Right lobe of liver (tissue), 6 donors: ENCODE results near the gene GRIN2A. TPM values are rescaled to one million over a fixed set of nuclear protein-coding genes. Genes with fewer than 3 reads are reported as not detected.

Experiments used
- ATAC-seq, 4 donors: fragments of 200-7000 bp; cut with Tn5 transposase; one replicate each; pipeline ENCODE4 v1.9.1; 2020; ENCODE audit warnings: mild to moderate bottlenecking in 4 of 4, moderate library complexity in 4 of 4
- DNase-seq, 3 donors: peaks; one replicate each; pipeline ENCODE4 v3.0.0-alpha.2; 2020
- H3K27ac ChIP-seq, 3 donors: fragments of 200-600 bp; one replicate each; pipeline ENCODE4 v1.8.0; 2022
- H3K27me3 ChIP-seq, 2 donors: fragments of 200-600 bp; one replicate each; pipeline ENCODE4 v1.8.0; 2022
- H3K36me3 ChIP-seq, 4 donors: fragments of 200-600 bp; sonication (generic) in 1 of 4; one replicate each; pipeline versions ENCODE4 v1.5.1 to v1.8.0; 2017 to 2022; ENCODE audit warnings: control low read depth in 1 of 4
- H3K4me1 ChIP-seq, 4 donors: fragments of 200-600 bp; sonication (generic) in 1 of 4; one replicate each; pipeline versions ENCODE4 v1.5.1 to v1.8.0; 2017 to 2022; ENCODE audit warnings: control low read depth in 1 of 4
- H3K4me3 ChIP-seq, 3 donors: fragments of 200-600 bp; one replicate each; pipeline ENCODE4 v1.8.0; 2022
- H3K9me3 ChIP-seq, 4 donors: fragments of 200-600 bp; sonication (generic) in 1 of 4; one replicate each; pipeline versions ENCODE4 v1.5.1 to v1.8.0; 2017 to 2022; ENCODE audit warnings: control low read depth in 1 of 4
- CTCF ChIP-seq, 4 donors: fragments of 200-600 bp in 3 of 4; fragments of 450-650 bp in 1 of 4; IDR thresholded peaks; one replicate each; pipeline versions ENCODE4 v1.5.1 to v1.8.0; 2016 to 2022; ENCODE audit warnings: antibody characterized with exemption in 4 of 4, mild to moderate bottlenecking in 2 of 4
- POLR2A ChIP-seq: fragments of 450-650 bp; IDR thresholded peaks from one replicate; pipeline ENCODE4 v1.6.1; 2017; ENCODE audit warnings: antibody characterized with exemption, mild to moderate bottlenecking
- WGBS: methylation state at CpG from one replicate; pipeline ENCODE4 v1.1.6; 2018; ENCODE audit warnings: low coverage, low lambda C conversion rate; ENCODE audit not compliant: insufficient coverage; ENCODE audit errors: missing lambda C conversion rate; 5-methylcytosine and 5-hydroxymethylcytosine counted together
- intact Hi-C, 2 donors: fragments of 100-400 bp; cut with DNase I; formaldehyde crosslinking; loops; one replicate each; pipeline versions ENCODE4 v1.11.2 to v1.14.1; 2022
- total RNA-seq, 6 experiments: library from RNA; depleted of rRNA in 2 of 6; stranded (reverse); fragments of >200 nt in 2 of 6; fragmentation: NEBNext Ultra II Directional in 3 of 6; extraction: Animal tissue kit (Norgen Biotek cat#: 25700) in 3 of 6; gene quantifications; one replicate each; pipeline versions ENCODE4 v1.1.0 to v1.2.4, GENCODE V29; 2016 to 2023
- donor health status: DM: no; HTN: yes; CAD: no.
- donor health status: DM: no; HTN: no; CAD: no.
- donor health status: DM: no; HTN: no; CAD: no.
- donor health status: DM: no; HTN: yes; CAD: no.
- donor health status: DM: no; HTN: yes; CAD: no.

Gene GRIN2A
- total RNA-seq, 6 experiments from 2014 or later = not detected

DNA sequence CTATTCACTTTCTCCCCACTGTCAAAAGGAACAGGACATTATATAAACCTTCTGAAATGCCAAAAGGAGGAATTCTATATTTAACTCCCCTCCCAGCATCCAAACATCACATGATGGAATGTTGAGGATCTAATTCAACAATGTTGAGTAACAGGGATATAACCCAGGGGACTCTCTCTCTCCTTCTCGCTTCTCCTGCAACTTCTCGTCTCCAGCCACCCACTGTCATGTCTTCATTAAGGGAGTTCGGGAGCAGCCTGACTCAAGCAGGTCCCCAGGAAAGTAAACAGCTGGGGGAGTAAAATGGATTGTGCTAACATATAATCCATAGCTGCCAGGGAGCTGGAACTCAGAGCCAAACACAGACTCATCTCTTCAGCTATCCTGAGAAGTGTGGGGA is 51.7 kb downstream of the GRIN2A start:
- 38% methylated on average over 3 of the region's 3 CpGs for WGBS
- intact Hi-C loops = no loop called here
- H3K4me3 ChIP-seq = no peak overlapping the region
- H3K27me3 ChIP-seq = no peaks in the 10 kb centered on the region
- DNase-seq = no peak
- H3K4me1 ChIP-seq = no peaks in the 10 kb centered on the region
- no peak for TF ChIP-seq CTCF (IDR thresholded peaks at IDR 0.05)
- TF ChIP-seq POLR2A = no peak
- ATAC-seq = no peak
- H3K27ac ChIP-seq = no peak overlapping the region
- no peaks in the 10 kb centered on the region for H3K36me3 ChIP-seq
- H3K9me3 ChIP-seq = no peaks in the 10 kb centered on the region

- WGBS = 56% methylated on average over 9 of the region's 9 CpGs
- Histone ChIP-seq H3K27me3 (no peaks in the 10 kb centered on the region), H3K4me3 (no peak overlapping the region), H3K9me3 (no peaks in the 10 kb centered on the region), H3K36me3 (no peaks in the 10 kb centered on the region), H3K27ac (no peak overlapping the region), H3K4me1 (no peaks in the 10 kb centered on the region)
- DNase-seq (no peak), ATAC-seq (no peak)
- TF ChIP-seq CTCF (IDR thresholded peaks at IDR 0.05) (no peak), POLR2A (no peak)
- intact Hi-C loops = no loop called here
Observed at GRCh38 chr16:10128397-10129258, 53.6 kb downstream of the GRIN2A start.

DNA sequence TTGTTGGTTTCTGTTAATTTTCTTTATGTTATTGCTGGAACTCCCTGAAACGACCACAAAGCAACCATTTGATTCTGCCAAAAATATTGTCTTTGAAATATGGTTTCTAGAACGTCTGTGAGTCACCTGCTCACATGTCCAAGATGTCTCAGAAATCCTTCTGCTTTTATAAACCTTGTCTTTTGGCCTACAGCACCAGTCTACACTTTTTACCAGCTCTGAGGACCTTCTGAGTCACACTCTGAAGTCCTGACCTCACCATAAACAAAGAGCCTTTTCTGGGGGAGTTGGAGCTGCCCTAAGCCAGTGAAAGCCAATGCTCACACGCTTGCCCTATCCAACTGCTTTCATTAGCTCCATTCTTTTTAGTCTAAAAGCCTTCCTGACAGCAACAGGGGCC is 55.5 kb downstream of the GRIN2A start:
- H3K4me1 ChIP-seq = no peaks in the 10 kb centered on the region
- intact Hi-C loops = no loop called here
- DNase-seq (no peak), ATAC-seq (no peak)
- TF ChIP-seq CTCF (IDR thresholded peaks at IDR 0.05) (no peak), POLR2A (no peak)
- no peaks in the 10 kb centered on the region for H3K9me3 ChIP-seq
- no peak overlapping the region for H3K4me3 ChIP-seq
- WGBS = 15% methylated on average over 3 of the region's 3 CpGs
- no peaks in the 10 kb centered on the region for H3K36me3 ChIP-seq
- no peaks in the 10 kb centered on the region for H3K27me3 ChIP-seq
- no peak overlapping the region for H3K27ac ChIP-seq

DNA sequence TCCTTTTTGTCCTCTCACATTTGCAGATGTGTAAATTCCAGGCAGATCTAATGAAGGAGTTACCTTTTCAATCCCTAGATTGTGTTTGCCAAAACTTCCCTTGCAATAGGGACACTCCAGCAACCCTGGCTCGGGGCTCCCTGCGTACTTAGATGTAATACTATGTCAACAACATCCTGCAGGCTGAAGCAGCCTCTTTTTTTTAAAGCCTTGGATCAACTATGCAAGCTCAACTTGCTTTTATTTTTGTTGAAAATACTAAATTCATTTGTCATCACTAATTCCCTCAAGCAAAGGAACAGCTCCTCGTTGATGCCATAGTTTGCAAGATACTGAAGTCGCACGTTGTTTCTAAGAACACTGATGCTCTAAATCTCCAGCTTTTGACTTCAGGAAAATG is 59.1 kb downstream of the GRIN2A start:
- TF ChIP-seq POLR2A = no peak
- TF ChIP-seq CTCF (IDR thresholded peaks at IDR 0.05) = no peak
- Histone ChIP-seq H3K4me3 (no peak overlapping the region), H3K4me1 (no peaks in the 10 kb centered on the region), H3K27me3 (no peaks in the 10 kb centered on the region), H3K9me3 (no peaks in the 10 kb centered on the region), H3K36me3 (no peaks in the 10 kb centered on the region), H3K27ac (no peak overlapping the region)
- DNase-seq (no peak), ATAC-seq (no peak)
- intact Hi-C loops = no loop called here
- 50% methylated on average over 5 of the region's 5 CpGs for WGBS
